Ishikawa (cell line): ENCODE results near the gene SPR.

Experiments
- CEBPB ChIP-seq: IDR thresholded peaks from 2 replicates; pipeline ENCODE4 v1.6.1; 2012
- CREB1 ChIP-seq: IDR thresholded peaks from 2 replicates; pipeline ENCODE4 v1.6.1; 2012; ENCODE audit warnings: low read depth
- EGR1 ChIP-seq: IDR thresholded peaks from 2 replicates; pipeline ENCODE4 v1.6.1; 2012
- EP300 ChIP-seq: IDR thresholded peaks from 2 replicates; pipeline ENCODE4 v1.6.1; 2012; ENCODE audit warnings: borderline replicate concordance
- FOXM1 ChIP-seq: IDR thresholded peaks from 2 replicates; pipeline ENCODE4 v1.6.1; 2012; ENCODE audit warnings: low read depth, borderline replicate concordance
- MAX ChIP-seq: IDR thresholded peaks from 2 replicates; pipeline ENCODE4 v1.6.1; 2012
- NFIC ChIP-seq: IDR thresholded peaks from 2 replicates; pipeline ENCODE4 v1.6.1; 2012
- RAD21 ChIP-seq: IDR thresholded peaks from 2 replicates; pipeline ENCODE4 v1.6.1; 2012; ENCODE audit warnings: low read depth
- REST ChIP-seq: IDR thresholded peaks from 2 replicates; pipeline ENCODE4 v1.6.1; 2012; ENCODE audit warnings: low read depth, mild to moderate bottlenecking
- TAF1 ChIP-seq: IDR thresholded peaks from 2 replicates; pipeline ENCODE4 v1.6.1; 2012; ENCODE audit warnings: low read depth, mild to moderate bottlenecking
- TCF12 ChIP-seq: IDR thresholded peaks from 2 replicates; pipeline ENCODE4 v1.6.1; 2012; ENCODE audit warnings: low read depth
- TEAD4 ChIP-seq: IDR thresholded peaks from 2 replicates; pipeline ENCODE4 v1.6.1; 2012
- USF1 ChIP-seq: IDR thresholded peaks from 2 replicates; pipeline ENCODE4 v1.6.1; 2012
- YY1 ChIP-seq: IDR thresholded peaks from 2 replicates; pipeline ENCODE4 v1.6.1; 2012; ENCODE audit warnings: low read depth
- ZBTB7A ChIP-seq: IDR thresholded peaks from 2 replicates; pipeline ENCODE4 v1.6.1; 2012; ENCODE audit warnings: low read depth

Gene SPR

GRCh38 chr2:72915907-72916742 lies 28.9 kb downstream of the SPR start:
- no peak for TF ChIP-seq CEBPB
- TF ChIP-seq NFIC: 0 out of 2 replicates have a peak, but pooled peaks have one; percentile 31
- TF ChIP-seq EGR1: 0 out of 2 replicates have a peak, but pooled peaks have one; percentile 7
- TF ChIP-seq MAX: no peak; the same call in 1 of the 2 replicates
- peak; percentile 15; the same call in 1 of the 2 replicates for TF ChIP-seq TEAD4
- peak; percentile 66; the same call in 1 of the 2 replicates for TF ChIP-seq ZBTB7A
- TF ChIP-seq TAF1: no peak
- TF ChIP-seq FOXM1: no peak
- 0 out of 2 replicates have a peak, but pooled peaks have one; percentile 21 for TF ChIP-seq EP300
- peak; percentile 15; the same call in 1 of the 2 replicates for TF ChIP-seq USF1
- TF ChIP-seq RAD21: no peak
- TF ChIP-seq CREB1: no peak
- TF ChIP-seq REST: no peak
- peak; percentile 76; the same call in 1 of the 2 replicates for TF ChIP-seq TCF12
- peak; percentile 72 for TF ChIP-seq YY1

- no peak for TF ChIP-seq REST
- no peak for TF ChIP-seq EP300
- no peak for TF ChIP-seq CREB1
- TF ChIP-seq CEBPB: no peak
- TF ChIP-seq NFIC: no peak
- TF ChIP-seq ZBTB7A: no peak
- no peak for TF ChIP-seq FOXM1
- no peak for TF ChIP-seq USF1
- no peak for TF ChIP-seq RAD21
- no peak for TF ChIP-seq TAF1
- no peak for TF ChIP-seq YY1
- TF ChIP-seq TEAD4: no peak
- TF ChIP-seq TCF12: no peak
- TF ChIP-seq EGR1: no peak
- TF ChIP-seq MAX: no peak
Measured at GRCh38 chr2:72916743-72917137, 29.5 kb downstream of the SPR start.

- TF ChIP-seq TCF12 (no peak), ZBTB7A (no peak), YY1 (no peak), EP300 (no peak), CREB1 (no peak), MAX (peak; percentile 78), TEAD4 (no peak)
Measured at GRCh38 chr2:72917138-72917876, 30.1 kb downstream of the SPR start, which contains the start of gene EMX1. TSS of gene EMX1 (plus strand) at chr2:72917519. CDS start at chr2:72917853, 334 bp downstream.

GRCh38 chr2:72917877-72918553 lies 30.8 kb downstream of the SPR start:
- no peak for TF ChIP-seq USF1
- TF ChIP-seq YY1: no peak
- no peak for TF ChIP-seq CEBPB
- TF ChIP-seq REST: no peak
- TF ChIP-seq MAX: 0 out of 2 replicates have a peak, but pooled peaks have one; percentile 31
- no peak for TF ChIP-seq EP300
- no peak for TF ChIP-seq RAD21
- no peak for TF ChIP-seq TCF12
- TF ChIP-seq CREB1: no peak
- 0 out of 2 replicates have a peak, but pooled peaks have one; percentile 33 for TF ChIP-seq EGR1
- TF ChIP-seq ZBTB7A: 0 out of 2 replicates have a peak, but pooled peaks have one; percentile 10
